Stimulated activated CD4-positive, alpha-beta T cell treated with anti-CD3 and anti-CD28 coated beads, Interleukin-4, amount 100 ng/mL, for 48 hours (primary cell): ENCODE results near the gene FKBP9.
A peak's percentile ranks its signal among the peaks of the same experiment; 100 is the strongest.
"Not testable (repeated sequence)": the region's sequence is repeated elsewhere in the genome, so short reads cannot be mapped to it uniquely, and the experiment has no call there.

Source experiments
- DNase-seq, 2 donors: peaks; one replicate each; pipeline ENCODE4 v3.0.0-alpha.2; 2020; ENCODE audit warnings: low read depth in 2 of 2

Gene FKBP9

GRCh38 chr7:33005193-33005592 lies 48.0 kb downstream of the FKBP9 start:
- not testable (repeated sequence) for DNase-seq

GRCh38 chr7:33005690-33006089 lies 48.5 kb downstream of the FKBP9 start:
- DNase-seq, result not testable (repeated sequence)

- no peak for DNase-seq
These were observed 52.5 kb downstream of the FKBP9 start for GRCh38 chr7:33009734-33010133.

GRCh38 chr7:33012364-33012763 lies 55.1 kb downstream of the FKBP9 start:
- no peak for DNase-seq

GRCh38 chr7:33024189-33024757 lies 67.0 kb downstream of the FKBP9 start:
- no peak for DNase-seq

GRCh38 chr7:33035776-33036175 lies 78.5 kb downstream of the FKBP9 start:
- DNase-seq, result no peak

GRCh38 chr7:33038639-33039038 lies 81.4 kb downstream of the FKBP9 start:
- no peak for DNase-seq

GRCh38 chr7:33039257-33039902 lies 82.1 kb downstream of the FKBP9 start:
- no peak for DNase-seq

- DNase-seq, result no peak
These were observed 82.7 kb downstream of the FKBP9 start for GRCh38 chr7:33039903-33040292.

- peak; percentile 27 for DNase-seq
These were observed 83.7 kb downstream of the FKBP9 start for GRCh38 chr7:33040803-33041516.

GRCh38 chr7:33041631-33042428 lies 84.6 kb downstream of the FKBP9 start:
- DNase-seq, result no peak

GRCh38 chr7:33043501-33044400 lies 86.5 kb downstream of the FKBP9 start:
- no peak for DNase-seq

GRCh38 chr7:33044401-33044718 lies 87.1 kb downstream of the FKBP9 start:
- DNase-seq, result no peak

- DNase-seq, result no peak
These were observed 87.7 kb downstream of the FKBP9 start for GRCh38 chr7:33044986-33045385.

GRCh38 chr7:33048257-33048656 lies 91.0 kb downstream of the FKBP9 start:
- DNase-seq, result no peak

- DNase-seq, result no peak
These were observed 91.5 kb downstream of the FKBP9 start for GRCh38 chr7:33048704-33049103.

GRCh38 chr7:33050535-33051318 lies 93.5 kb downstream of the FKBP9 start:
- no peak for DNase-seq

GRCh38 chr7:33053721-33054120 lies 96.5 kb downstream of the FKBP9 start:
- no peak for DNase-seq

- DNase-seq, result no peak
These were observed 97.2 kb downstream of the FKBP9 start for GRCh38 chr7:33054261-33054964.

GRCh38 chr7:33055158-33055557 lies 97.9 kb downstream of the FKBP9 start:
- no peak for DNase-seq
